ENCODE measurements around the gene PLXNA4.

The PLXNA4 gene

DNA sequence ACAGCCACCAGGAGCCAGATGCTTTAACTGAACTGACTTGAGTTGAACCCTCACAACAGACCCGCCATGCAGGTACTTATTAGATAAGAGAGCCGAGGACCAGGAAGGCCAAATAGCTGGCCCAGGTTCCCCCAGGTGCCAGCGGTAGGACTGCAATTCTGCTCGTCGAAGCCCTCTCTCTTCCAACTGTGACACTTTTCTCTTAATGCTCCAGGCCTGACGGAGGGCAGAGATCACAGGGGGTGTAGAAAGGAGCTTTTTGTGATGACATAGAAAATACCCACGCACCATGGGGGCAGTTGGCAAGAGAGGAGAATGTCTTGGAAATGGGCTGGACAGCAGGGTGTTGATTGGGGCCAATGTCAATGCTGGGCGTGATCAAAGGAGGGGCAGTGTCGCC is 208.5 kb downstream of the PLXNA4 start:
- in situ Hi-C loops (cut with HindIII; ENCODE audit: low sequenced_read_pairs) = no loop called here

DNA sequence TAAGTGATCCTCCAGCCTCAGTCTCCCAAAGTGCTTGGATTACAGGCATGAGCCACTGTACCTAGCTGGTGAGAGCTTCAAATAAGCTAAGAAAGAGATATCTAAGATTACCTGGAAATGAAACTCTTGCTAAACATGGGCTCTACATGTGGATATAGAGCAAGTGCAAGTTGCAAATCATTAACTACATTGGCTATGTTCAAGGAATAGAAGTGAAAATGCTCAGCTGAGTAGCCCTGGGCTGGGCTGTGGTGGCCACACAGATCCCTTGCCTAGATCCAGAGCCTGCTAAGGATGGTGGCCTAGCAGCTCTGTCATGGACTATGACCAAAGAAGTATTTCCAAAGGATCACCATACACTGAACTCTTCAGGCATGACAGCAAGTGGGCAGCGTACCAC is 209.3 kb downstream of the PLXNA4 start:
- in situ Hi-C loops (cut with HindIII; ENCODE audit: low sequenced_read_pairs) = no loop called here

DNA sequence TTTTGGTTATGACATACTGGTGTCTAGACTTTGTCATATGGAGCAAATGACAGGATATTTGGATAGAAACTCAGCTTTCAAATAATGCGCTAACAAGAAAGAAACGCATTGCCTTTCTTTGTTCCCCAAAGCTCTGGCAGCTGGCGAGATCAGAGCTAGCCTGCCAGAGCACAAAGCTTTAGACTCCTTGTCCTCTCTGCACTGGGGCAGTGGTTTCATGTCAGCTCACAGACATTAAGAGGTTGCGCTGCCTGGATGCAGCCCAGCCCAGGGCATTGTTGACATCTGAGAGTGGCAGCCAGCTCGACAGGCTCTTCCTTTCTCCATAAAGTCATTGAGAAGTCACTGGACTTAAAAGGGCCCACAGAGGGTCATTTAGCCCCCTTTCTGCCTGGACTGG is 212.0 kb downstream of the PLXNA4 start:
- in situ Hi-C loops (cut with HindIII; ENCODE audit: low sequenced_read_pairs) = loop anchor here (5.0 kb wide), 1 partner anchor 38 kb away; no protein-coding TSS in a partner anchor

GRCh38 chr7:132362059-132362458 is 214.2 kb downstream of the PLXNA4 start:
- in situ Hi-C loops (cut with HindIII; ENCODE audit: low sequenced_read_pairs) = loop anchor here (5.0 kb wide), 1 partner anchor 40 kb away; no protein-coding TSS in a partner anchor

GRCh38 chr7:132361146-132361545 is 215.1 kb downstream of the PLXNA4 start:
- in situ Hi-C loops (cut with HindIII; ENCODE audit: low sequenced_read_pairs) = loop anchor here (5.0 kb wide), 1 partner anchor 41 kb away; no protein-coding TSS in a partner anchor

- in situ Hi-C loops (cut with HindIII; ENCODE audit: low sequenced_read_pairs) = loop anchor here (5.0 kb wide), 1 partner anchor 43 kb away; no protein-coding TSS in a partner anchor
These were observed 216.5 kb downstream of the PLXNA4 start for GRCh38 chr7:132359743-132360142.

GRCh38 chr7:132355048-132355447 is 221.2 kb downstream of the PLXNA4 start:
- in situ Hi-C loops (cut with HindIII; ENCODE audit: low sequenced_read_pairs) = no loop called here

- in situ Hi-C loops (cut with HindIII; ENCODE audit: low sequenced_read_pairs) = no loop called here
These were observed 221.7 kb downstream of the PLXNA4 start for GRCh38 chr7:132354527-132354926.

- in situ Hi-C loops (cut with HindIII; ENCODE audit: low sequenced_read_pairs) = no loop called here
These were observed 222.3 kb downstream of the PLXNA4 start for GRCh38 chr7:132353936-132354335.

DNA sequence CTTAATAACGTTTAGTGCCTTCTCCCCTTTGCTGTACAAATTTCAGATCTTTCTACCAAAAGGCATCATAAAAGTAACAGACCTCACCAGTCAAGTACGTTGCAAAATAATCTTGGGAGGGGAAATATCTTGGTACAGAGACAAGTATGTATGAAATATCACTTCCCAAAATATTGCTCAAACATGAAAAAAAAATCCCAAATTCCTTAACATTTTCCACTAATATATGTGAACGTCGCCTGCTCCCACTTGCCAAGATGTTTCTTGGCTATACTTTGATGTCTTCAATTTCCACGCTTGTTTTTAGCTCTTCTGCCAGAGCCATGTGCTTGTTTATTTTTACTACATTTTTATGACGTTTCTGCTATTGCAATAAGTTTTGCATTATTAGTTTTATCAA is 223.5 kb downstream of the PLXNA4 start:
- in situ Hi-C loops (cut with HindIII; ENCODE audit: low sequenced_read_pairs) = no loop called here

DNA sequence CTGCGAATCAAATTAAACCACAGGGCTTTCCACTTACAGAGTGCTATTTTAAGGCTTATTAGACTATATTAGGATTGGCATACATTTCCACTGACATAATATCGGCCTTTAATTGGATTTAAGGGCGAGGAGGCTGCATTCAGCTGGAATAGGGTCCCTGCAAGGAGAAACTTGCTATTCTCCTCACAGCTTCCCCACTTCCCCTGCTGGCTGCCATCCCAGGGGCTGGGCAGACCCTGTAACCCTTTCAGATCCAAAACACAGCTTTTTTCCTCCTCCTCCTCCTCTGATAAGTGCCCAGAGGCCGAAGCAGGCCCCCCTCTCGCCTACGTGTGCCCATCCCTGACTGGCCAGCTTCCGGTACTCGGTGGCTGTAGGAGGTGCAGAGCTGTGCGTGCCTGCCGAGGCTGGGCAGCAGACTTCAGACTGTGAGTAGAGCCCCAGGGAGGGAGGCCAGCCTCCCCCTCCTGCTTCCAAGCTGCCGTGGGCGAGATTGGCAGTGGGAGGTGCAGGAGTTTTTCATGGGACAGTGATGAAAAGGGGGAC is 224.2 kb downstream of the PLXNA4 start:
- in situ Hi-C loops (cut with HindIII; ENCODE audit: low sequenced_read_pairs) = no loop called here

- in situ Hi-C loops (cut with HindIII; ENCODE audit: low sequenced_read_pairs) = no loop called here
These were observed 225.5 kb downstream of the PLXNA4 start for GRCh38 chr7:132350741-132351140.

GRCh38 chr7:132349075-132349474 is 227.2 kb downstream of the PLXNA4 start:
- in situ Hi-C loops (cut with HindIII; ENCODE audit: low sequenced_read_pairs) = no loop called here

DNA sequence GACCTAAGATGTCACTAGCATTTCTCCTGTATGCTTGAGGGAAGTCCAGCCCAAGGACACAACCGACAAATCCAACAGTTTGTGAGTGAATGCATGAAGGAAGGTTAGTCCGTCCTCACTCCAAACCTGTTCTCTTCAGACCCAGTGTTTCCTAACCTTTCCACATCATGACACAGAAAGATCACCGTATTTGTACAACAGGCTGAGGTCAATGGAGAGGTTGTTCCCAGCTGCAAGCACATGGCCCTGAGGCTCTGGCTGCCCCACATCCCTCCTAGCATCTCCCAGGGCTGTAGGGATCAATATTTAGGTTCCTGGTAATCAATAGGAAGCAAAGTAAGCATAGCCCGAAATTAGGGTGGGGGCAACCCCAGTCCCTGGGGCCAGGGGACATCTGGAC is 227.9 kb downstream of the PLXNA4 start:
- in situ Hi-C loops (cut with HindIII; ENCODE audit: low sequenced_read_pairs) = no loop called here

GRCh38 chr7:132347858-132348257 is 228.4 kb downstream of the PLXNA4 start:
- in situ Hi-C loops (cut with HindIII; ENCODE audit: low sequenced_read_pairs) = no loop called here

DNA sequence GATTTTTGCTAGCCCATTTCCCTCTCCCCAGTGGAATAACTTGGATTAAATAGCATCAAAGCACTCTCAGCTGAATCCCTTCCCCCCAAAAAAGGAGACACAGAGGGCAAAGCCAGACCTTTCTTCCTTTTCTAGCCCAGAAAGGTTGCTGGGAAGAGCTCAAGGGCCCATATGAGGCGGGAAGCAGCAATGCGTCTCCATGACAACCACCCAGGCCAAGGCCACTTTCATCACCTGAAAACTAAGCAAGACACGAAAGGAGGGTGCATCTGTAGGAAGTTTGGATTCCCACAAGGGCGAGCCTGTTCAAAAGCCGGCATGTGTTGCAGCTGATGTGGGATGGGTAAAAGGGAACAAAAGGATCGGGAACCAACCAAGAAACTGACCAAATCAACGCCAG is 229.1 kb downstream of the PLXNA4 start:
- in situ Hi-C loops (cut with HindIII; ENCODE audit: low sequenced_read_pairs) = no loop called here

GRCh38 chr7:132345543-132346129 is 230.6 kb downstream of the PLXNA4 start:
- in situ Hi-C loops (cut with HindIII; ENCODE audit: low sequenced_read_pairs) = no loop called here

GRCh38 chr7:132345030-132345429 is 231.2 kb downstream of the PLXNA4 start:
- in situ Hi-C loops (cut with HindIII; ENCODE audit: low sequenced_read_pairs) = no loop called here

- in situ Hi-C loops (cut with HindIII; ENCODE audit: low sequenced_read_pairs) = no loop called here
These were observed 233.1 kb downstream of the PLXNA4 start for GRCh38 chr7:132343199-132343598.

DNA sequence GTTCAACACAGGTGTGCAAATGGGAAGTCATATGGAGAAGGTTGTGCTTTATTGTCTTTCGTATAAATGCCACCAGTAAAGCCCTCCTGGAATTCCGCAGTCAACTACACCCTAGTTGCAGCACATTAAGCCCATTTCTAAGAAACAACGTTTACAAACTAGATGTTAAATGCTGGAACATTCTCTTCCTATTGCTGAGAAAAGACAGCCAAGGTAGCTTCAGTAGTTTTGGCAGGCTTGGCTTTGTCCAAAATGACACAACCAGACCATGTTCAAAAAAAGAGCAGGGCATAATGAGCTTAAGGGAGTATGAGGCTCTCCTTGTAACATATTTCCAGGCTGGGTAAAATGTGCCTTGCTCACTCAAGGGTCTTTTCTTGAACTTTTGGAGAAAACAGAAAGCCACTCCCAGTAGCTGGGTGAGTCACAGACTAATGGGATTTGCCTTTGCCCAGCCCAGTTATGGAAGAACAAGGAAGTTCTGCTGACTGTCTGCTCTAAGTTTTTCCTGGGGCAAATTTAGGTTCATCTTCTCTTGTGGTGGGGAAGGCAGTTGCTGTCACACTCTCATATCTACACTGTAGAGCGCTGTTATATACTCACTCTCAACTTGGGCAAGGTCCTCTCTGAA is 238.7 kb downstream of the PLXNA4 start:
- in situ Hi-C loops (cut with HindIII; ENCODE audit: low sequenced_read_pairs) = no loop called here

- in situ Hi-C loops (cut with HindIII; ENCODE audit: low sequenced_read_pairs) = no loop called here
These were observed 239.5 kb downstream of the PLXNA4 start for GRCh38 chr7:132336797-132337196.

GRCh38 chr7:132333301-132333700 is 243.0 kb downstream of the PLXNA4 start:
- in situ Hi-C loops (cut with HindIII; ENCODE audit: low sequenced_read_pairs) = no loop called here

Data from DLD1 (cell line).